Ascending aorta (tissue), 2 donors: ENCODE results near the gene SAPCD2. TPM values are rescaled to one million over a fixed set of nuclear protein-coding genes. Genes with fewer than 3 reads are reported as not detected.

ENCODE experiments used
- DNase-seq, 2 donors: peaks; one replicate each; pipeline ENCODE4 v3.0.0-alpha.2; 2019; ENCODE audit warnings: low spot score in 2 of 2
- H3K27ac ChIP-seq, 2 donors: fragments of 200-600 bp; sonication (generic); one replicate each; pipeline ENCODE4 v1.5.1; 2016 to 2017; ENCODE audit warnings: mild to moderate bottlenecking in 1 of 2
- H3K27me3 ChIP-seq: fragments of 200-600 bp; sonication (generic); one replicate; pipeline ENCODE4 v1.5.1; 2017
- H3K36me3 ChIP-seq, 2 donors: fragments of 200-600 bp; sonication (generic); one replicate each; pipeline ENCODE4 v1.5.1; 2016
- H3K4me1 ChIP-seq, 2 donors: fragments of 200-600 bp; sonication (generic); one replicate each; pipeline ENCODE4 v1.5.1; 2016 to 2017; ENCODE audit warnings: mild to moderate bottlenecking in 1 of 2
- H3K4me3 ChIP-seq, 2 donors: fragments of 200-600 bp; sonication (generic); one replicate each; pipeline ENCODE4 v1.5.1; 2016 to 2017; ENCODE audit warnings: mild to moderate bottlenecking in 1 of 2
- H3K9me3 ChIP-seq, 2 donors: fragments of 200-600 bp; sonication (generic); one replicate each; pipeline ENCODE4 v1.5.1; 2016
- intact Hi-C: fragments of 100-400 bp; cut with DNase I; formaldehyde crosslinking; loops from one replicate; pipeline ENCODE4 v1.15.1; 2023
- total RNA-seq: library from RNA; depleted of rRNA; stranded (reverse); fragments of >200 nt; gene quantifications from one replicate; pipeline ENCODE4 v1.1.0, GENCODE V29; 2016
- TF ChIP-seq, protein P1 (sequence below), 3 experiments: fragments of 200-600 bp in 2 of 3; fragments of 450-650 bp in 1 of 3; sonication (generic) in 2 of 3; IDR thresholded peaks; one replicate each; pipeline ENCODE4 v1.5.1; 2016 to 2019; ENCODE audit warnings: antibody characterized with exemption in 3 of 3, mild to moderate bottlenecking in 1 of 3, moderate library complexity in 1 of 3

SAPCD2 gene
- total RNA-seq, 1 donor from 2014 or later: 8.7 TPM

DNA sequence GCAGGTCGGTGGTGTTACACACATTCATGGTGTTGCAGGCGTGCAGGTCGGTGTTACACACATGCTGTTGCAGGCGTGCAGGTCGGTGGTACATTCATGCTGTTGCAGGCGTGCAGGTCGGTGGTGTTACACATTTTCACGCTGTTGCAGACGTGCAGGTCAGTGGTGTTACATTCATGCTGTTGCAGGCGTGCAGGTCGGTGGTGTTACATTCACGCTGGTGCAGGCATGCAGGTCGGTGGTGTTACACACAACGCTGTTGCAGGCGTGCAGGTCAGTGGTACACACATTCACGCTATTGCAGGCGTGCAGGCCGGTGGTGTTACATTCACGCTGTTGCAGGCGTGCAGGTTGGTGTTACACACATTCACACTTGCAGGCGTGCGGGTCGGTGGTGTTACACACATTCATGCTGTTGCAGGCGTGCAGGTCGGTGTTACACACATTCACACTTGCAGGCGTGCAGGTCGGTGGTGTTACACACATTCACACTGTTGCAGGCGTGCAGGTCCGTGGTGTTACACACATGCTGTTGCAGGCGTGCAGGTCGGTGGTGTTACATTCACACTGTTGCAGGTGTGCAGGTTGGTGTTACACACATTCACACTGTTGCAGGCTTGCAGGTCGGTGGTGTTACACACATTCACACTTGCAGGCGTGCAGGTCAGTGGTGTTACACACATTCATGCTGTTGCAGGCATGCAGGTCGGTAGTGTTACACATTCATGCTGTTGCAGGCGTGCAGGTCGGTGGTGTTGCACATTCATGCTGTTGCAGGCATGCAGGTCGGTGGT lies 33.0 kb upstream of the SAPCD2 start:
- Histone ChIP-seq H3K27ac (no peak overlapping the region), H3K36me3 (peaks cover 84 to 95% of the 10 kb centered on the region in 2 donors), H3K9me3 (no peaks in the 10 kb centered on the region), H3K4me3 (no peak overlapping the region), H3K27me3 (no peaks in the 10 kb centered on the region), H3K4me1 (no peaks in the 10 kb centered on the region)
- TF ChIP-seq, protein P1, sequence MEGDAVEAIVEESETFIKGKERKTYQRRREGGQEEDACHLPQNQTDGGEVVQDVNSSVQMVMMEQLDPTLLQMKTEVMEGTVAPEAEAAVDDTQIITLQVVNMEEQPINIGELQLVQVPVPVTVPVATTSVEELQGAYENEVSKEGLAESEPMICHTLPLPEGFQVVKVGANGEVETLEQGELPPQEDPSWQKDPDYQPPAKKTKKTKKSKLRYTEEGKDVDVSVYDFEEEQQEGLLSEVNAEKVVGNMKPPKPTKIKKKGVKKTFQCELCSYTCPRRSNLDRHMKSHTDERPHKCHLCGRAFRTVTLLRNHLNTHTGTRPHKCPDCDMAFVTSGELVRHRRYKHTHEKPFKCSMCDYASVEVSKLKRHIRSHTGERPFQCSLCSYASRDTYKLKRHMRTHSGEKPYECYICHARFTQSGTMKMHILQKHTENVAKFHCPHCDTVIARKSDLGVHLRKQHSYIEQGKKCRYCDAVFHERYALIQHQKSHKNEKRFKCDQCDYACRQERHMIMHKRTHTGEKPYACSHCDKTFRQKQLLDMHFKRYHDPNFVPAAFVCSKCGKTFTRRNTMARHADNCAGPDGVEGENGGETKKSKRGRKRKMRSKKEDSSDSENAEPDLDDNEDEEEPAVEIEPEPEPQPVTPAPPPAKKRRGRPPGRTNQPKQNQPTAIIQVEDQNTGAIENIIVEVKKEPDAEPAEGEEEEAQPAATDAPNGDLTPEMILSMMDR (IDR thresholded peaks at IDR 0.05): no peak
- no peak for DNase-seq
- intact Hi-C loops: no loop called here

DNA sequence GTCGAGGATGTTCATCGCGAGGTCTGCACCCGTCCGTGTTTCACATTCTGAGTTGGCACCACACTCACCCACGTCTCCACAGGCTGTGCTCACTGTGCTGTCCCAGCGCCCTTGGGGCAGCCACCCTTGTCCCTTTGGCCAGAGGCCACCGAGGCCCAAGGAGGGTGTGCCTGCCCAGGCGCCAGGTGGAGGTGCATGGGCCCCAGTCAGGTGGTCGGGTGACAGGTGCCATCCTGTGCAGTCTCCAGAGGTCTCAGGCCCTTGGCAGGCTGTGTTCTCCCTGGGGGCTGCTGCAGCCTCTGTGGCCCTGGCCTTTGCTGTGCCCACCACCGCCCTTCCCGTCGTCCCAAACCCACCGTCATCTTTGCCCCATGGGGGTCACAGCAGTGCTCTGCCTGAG lies 28.9 kb upstream of the SAPCD2 start:
- no peak for DNase-seq
- H3K9me3 ChIP-seq: no peaks in the 10 kb centered on the region
- intact Hi-C loops: no loop called here
- TF ChIP-seq, protein P1 (IDR thresholded peaks at IDR 0.05): no peak
- no peaks in the 10 kb centered on the region for H3K27me3 ChIP-seq
- peaks cover 69 to 80% of the 10 kb centered on the region in 2 donors for H3K36me3 ChIP-seq
- no peaks in the 10 kb centered on the region for H3K4me1 ChIP-seq
- H3K27ac ChIP-seq: no peak overlapping the region
- no peak overlapping the region for H3K4me3 ChIP-seq

DNA sequence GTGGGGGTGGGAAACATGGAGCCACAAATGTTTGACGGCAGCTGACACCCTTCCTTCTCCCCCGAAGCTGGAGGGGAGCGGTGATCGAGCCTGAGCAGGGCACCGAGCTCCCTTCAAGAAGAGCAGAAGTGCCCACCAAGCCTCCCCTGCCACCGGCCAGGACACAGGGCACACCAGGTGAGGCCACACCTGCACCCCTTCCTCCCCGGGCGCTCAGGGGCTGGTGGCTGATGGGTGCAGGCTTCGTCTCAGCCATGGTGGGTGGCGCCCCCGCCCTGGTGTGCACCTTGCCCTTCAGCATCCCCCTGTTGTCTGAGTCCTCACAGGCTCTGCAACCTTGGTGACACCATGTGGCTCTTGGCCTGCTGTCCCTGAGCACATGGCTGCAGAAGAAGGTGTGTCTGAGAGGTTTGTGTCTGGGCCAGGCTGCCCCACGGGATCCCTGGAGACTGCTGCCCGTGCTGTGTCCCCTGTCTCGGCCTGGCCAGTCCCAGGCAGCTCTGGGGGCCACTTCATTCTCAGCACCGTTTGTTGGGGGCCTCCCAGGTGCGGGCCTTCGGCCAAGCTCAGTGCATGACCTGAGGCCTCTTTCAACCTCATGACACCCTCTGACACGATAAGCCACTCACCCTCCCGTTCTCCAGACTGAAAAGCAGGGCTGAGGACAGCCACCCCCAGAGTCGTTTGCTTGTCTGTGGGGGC lies 27.6 kb upstream of the SAPCD2 start:
- intact Hi-C loops: no loop called here
- H3K4me1 ChIP-seq: no peaks in the 10 kb centered on the region
- DNase-seq: no peak
- peaks cover 56 to 76% of the 10 kb centered on the region in 2 donors for H3K36me3 ChIP-seq
- H3K27ac ChIP-seq: no peak overlapping the region
- no peak overlapping the region for H3K4me3 ChIP-seq
- no peaks in the 10 kb centered on the region for H3K27me3 ChIP-seq
- H3K9me3 ChIP-seq: no peaks in the 10 kb centered on the region
- TF ChIP-seq, protein P1 (IDR thresholded peaks at IDR 0.05): no peak

DNA sequence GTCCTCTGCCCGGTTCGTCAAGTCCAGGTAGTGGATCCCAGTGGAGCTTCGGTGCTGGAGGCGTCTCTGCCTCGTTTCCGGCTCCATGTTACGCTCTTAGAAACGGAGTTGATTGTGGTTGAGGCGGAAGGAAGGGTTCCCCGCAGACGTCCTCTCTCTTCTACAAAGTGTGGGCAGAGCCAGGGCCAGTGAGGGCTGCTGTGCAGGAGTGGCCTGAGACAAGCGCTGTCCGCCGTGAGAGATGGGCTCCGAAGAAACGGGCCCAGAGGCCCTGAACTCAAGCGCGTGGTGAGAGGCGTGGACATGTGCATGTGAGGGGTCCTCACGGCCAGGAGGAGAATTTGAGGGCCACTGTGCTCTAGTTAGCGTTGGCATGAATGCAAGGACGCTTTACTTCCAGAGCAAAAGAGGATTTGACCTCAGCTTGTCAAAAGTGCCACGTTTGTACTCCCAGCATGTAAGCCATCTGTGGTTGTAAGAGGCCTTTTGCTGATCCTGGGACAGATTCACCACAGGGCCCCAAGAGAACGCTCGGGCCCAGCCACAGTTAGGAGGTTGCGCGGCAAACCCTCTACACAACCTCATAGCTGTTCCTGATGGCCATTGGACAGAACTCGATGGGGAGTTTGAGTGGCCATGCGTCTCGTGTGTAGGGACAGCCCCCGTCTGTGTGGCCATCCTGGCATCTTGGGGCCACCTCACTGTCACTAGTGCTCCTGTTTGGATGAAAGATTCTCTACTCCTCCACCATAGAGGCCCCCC lies 26.6 kb upstream of the SAPCD2 start:
- intact Hi-C loops: no loop called here
- H3K27me3 ChIP-seq: no peaks in the 10 kb centered on the region
- H3K4me1 ChIP-seq: no peaks in the 10 kb centered on the region
- H3K4me3 ChIP-seq: no peak overlapping the region
- DNase-seq: no peak
- TF ChIP-seq, protein P1 (IDR thresholded peaks at IDR 0.05): no peak
- no peaks in the 10 kb centered on the region for H3K9me3 ChIP-seq
- peaks cover 47 to 72% of the 10 kb centered on the region in 2 donors for H3K36me3 ChIP-seq
- H3K27ac ChIP-seq: no peak overlapping the region

DNA sequence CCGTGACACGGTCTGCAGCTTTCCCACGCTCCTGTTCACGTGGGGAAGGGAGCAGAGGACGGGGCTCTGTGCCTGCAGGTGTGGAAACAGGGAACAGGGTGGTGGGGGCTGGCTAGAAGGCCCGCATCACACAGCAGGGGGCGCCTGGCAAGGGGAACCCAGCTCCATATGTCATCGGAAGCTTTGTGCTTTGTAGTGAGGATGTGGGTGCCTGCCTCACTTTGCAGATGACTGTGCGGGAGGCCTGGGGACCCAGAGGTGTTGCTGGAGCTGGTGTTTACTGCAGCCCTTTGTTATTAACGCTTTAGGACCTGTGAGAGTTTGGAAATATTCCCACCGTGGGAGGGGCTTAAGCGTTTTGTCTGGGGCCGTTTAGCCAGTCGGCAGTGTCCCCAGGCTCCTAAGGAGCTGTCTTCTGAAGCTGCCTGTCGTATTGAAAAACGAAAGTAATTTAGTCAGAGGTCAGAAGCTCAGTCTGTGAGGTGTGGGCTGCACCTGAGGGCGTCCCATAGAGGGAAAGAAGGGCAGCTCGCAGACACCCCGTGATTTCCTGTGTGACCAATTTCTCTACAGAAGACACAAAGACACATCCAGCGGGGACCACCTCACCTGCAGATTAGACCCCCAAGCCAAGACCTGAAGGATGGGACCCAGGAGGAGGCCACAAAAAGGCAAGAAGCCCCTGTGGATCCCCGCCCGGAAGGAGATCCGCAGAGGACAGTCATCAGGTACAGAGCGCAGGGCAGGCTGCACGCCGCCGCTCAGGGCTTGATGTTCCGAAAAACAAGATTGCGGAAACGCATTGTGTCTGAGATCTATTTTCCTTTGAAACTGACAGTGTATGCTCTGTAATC lies 25.5 kb upstream of the SAPCD2 start:
- DNase-seq: no peak
- TF ChIP-seq, protein P1 (IDR thresholded peaks at IDR 0.05): no peak
- H3K9me3 ChIP-seq: no peaks in the 10 kb centered on the region
- H3K27ac ChIP-seq: no peak overlapping the region
- H3K4me3 ChIP-seq: no peak overlapping the region
- no peaks in the 10 kb centered on the region for H3K27me3 ChIP-seq
- peaks cover 36 to 64% of the 10 kb centered on the region in 2 donors for H3K36me3 ChIP-seq
- no peaks in the 10 kb centered on the region for H3K4me1 ChIP-seq
- intact Hi-C loops: no loop called here
